ENCODE results near the gene SPRY2. TPM values are rescaled to one million over a fixed set of nuclear protein-coding genes. Genes with fewer than 3 reads are reported as not detected.

SPRY2 gene
- total and polyA plus RNA-seq, 4 experiments from 2014 or later, result 0.38 to 0.42 TPM; not detected in 2

DNA sequence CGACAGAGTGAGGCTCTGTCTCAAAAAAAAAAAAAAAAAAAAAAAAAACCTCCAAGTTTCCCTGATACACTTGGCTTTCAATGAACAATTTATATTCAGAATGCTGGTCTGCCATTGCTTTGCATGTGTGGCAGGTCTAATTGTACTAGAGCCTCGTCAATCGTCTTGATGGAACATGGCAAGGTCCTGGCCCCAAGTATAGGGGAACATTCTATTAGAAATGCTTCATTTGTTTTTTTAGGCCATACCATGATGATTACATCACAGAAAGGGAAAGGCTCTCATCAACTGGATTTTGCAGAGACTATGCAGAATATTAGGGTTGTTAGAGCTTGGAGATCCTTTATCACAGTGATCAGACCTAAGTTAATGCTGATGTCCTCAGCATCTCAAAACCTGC, 28.0 kb downstream of the SPRY2 start:
- intact Hi-C loops (cut with micrococcal nuclease), result no loop called here
- no peak overlapping the region for H3K27ac Mint-ChIP-seq
- H3K36me3 ChIP-seq (ENCODE audit: insufficient read depth, low read length), result no peaks in the 10 kb centered on the region
- H3K4me3 Mint-ChIP-seq, result no peak overlapping the region
- no peaks in the 10 kb centered on the region for H3K4me1 Mint-ChIP-seq
- H3K27me3 ChIP-seq (ENCODE audit: insufficient read depth, low read length), result no peaks in the 10 kb centered on the region
- H3K9me3 Mint-ChIP-seq, result peaks cover 0 to 2% (median 0%) of the 10 kb centered on the region in 8 donors
- no peak overlapping the region for H3K27ac ChIP-seq (ENCODE audit: low read depth, low read length)
- no peak overlapping the region for H3K4me3 ChIP-seq (ENCODE audit: low read length in 2 of 2)
- POLR2A ChIA-PET (ENCODE audit: partially characterized antibody), result no interaction called here
- H3K9me3 ChIP-seq (ENCODE audit: control insufficient read depth in 1 of 2, low read length in 2 of 2), result no peaks in the 10 kb centered on the region
- CTCF ChIA-PET (ENCODE audit: partially characterized antibody), result interaction anchor here (2.2 kb wide), 1 partner anchor 30 kb away, joined by 6 read pairs; no protein-coding TSS in a partner anchor
- DNase-seq, result no peak
- H3K4me1 ChIP-seq (ENCODE audit: insufficient read depth, low read length), result no peaks in the 10 kb centered on the region
- H3K36me3 Mint-ChIP-seq, result no peaks in the 10 kb centered on the region
- no peaks in the 10 kb centered on the region for H3K27me3 Mint-ChIP-seq

DNA sequence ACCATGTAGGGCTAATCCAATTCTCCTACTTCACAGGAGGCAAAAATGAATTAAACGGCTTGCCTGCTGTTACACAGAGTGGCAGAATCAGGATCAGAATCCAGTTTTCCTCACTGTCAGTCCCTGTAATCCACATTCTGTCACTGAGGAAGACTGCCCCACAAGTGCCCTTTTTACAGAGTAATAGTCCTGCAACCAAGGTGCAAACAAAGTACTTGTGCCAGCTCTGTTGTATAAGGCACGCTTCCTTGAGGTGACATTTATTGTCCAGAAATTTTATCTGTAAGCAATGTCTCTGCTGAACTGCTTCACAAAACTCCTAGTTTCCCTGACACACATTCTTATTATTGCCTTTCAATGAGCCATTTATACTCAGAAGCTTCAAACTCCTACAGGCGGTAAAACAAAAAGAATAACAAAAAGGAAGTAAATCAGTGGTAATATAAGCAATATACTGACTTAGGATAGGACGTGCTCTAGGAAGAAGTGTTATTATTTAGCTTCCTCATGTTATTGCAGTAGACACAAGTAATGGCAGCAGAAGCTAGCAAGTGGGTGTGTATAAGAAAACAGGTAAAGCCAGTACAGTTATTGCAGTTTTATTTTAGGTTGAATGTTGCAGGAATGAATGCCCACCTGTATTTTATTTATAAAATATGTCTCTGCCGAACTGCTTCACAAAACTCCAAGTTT, 28.8 kb downstream of the SPRY2 start:
- no peak overlapping the region for H3K4me3 ChIP-seq (ENCODE audit: low read length in 2 of 2)
- no peaks in the 10 kb centered on the region for H3K9me3 ChIP-seq (ENCODE audit: control insufficient read depth in 1 of 2, low read length in 2 of 2)
- H3K4me1 ChIP-seq (ENCODE audit: insufficient read depth, low read length), result no peaks in the 10 kb centered on the region
- H3K4me1 Mint-ChIP-seq, result no peaks in the 10 kb centered on the region
- no peak overlapping the region for H3K27ac ChIP-seq (ENCODE audit: low read depth, low read length)
- no peak for DNase-seq
- H3K4me3 Mint-ChIP-seq, result no peak overlapping the region
- no peaks in the 10 kb centered on the region for H3K27me3 Mint-ChIP-seq
- H3K36me3 ChIP-seq (ENCODE audit: insufficient read depth, low read length), result no peaks in the 10 kb centered on the region
- H3K27me3 ChIP-seq (ENCODE audit: insufficient read depth, low read length), result no peaks in the 10 kb centered on the region
- intact Hi-C loops (cut with micrococcal nuclease), result no loop called here
- CTCF ChIA-PET (ENCODE audit: partially characterized antibody), result interaction anchor here (2.2 kb wide), 1 partner anchor 31 kb away, joined by 6 read pairs; no protein-coding TSS in a partner anchor
- no peaks in the 10 kb centered on the region for H3K36me3 Mint-ChIP-seq
- H3K9me3 Mint-ChIP-seq, result peaks cover 0 to 3% (median 0%) of the 10 kb centered on the region in 8 donors
- no peak overlapping the region for H3K27ac Mint-ChIP-seq
- POLR2A ChIA-PET (ENCODE audit: partially characterized antibody), result no interaction called here

DNA sequence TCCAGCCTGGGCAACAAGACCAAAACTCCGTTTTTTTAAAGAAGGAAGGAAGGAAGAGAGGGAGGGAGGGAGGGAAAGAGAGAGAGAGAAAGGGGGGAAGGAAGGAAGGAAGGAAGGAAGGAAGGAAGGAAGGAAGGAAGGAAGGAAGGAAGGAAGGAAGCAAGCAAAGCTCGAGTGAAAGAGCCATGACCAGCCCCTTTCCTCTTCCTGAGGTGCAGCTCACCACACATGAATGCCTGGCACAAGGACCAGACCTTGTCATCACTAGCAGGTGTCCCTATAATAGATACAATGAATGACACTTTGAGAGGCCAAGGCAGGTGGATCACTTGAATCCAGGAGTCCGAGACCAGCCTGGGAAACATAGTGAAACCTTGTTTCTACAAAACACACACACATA, 31.0 kb downstream of the SPRY2 start:
- POLR2A ChIA-PET (ENCODE audit: partially characterized antibody), result no interaction called here
- intact Hi-C loops (cut with micrococcal nuclease), result no loop called here
- Histone ChIP-seq H3K27me3 (ENCODE audit: insufficient read depth, low read length) (no peaks in the 10 kb centered on the region), H3K4me3 (ENCODE audit: low read length in 2 of 2) (no peak overlapping the region), H3K4me1 (ENCODE audit: insufficient read depth, low read length) (no peaks in the 10 kb centered on the region), H3K9me3 (ENCODE audit: control insufficient read depth in 1 of 2, low read length in 2 of 2) (no peaks in the 10 kb centered on the region), H3K36me3 (ENCODE audit: insufficient read depth, low read length) (no peaks in the 10 kb centered on the region), H3K27ac (ENCODE audit: low read depth, low read length) (no peak overlapping the region)
- Mint-ChIP-seq H3K4me3 (no peak overlapping the region), H3K4me1 (no peaks in the 10 kb centered on the region), H3K27ac (no peak overlapping the region), H3K36me3 (no peaks in the 10 kb centered on the region), H3K27me3 (no peaks in the 10 kb centered on the region), H3K9me3 (peaks cover 0 to 3% (median 0%) of the 10 kb centered on the region in 8 donors)
- no peak for DNase-seq
- CTCF ChIA-PET (ENCODE audit: partially characterized antibody), result no interaction called here

DNA sequence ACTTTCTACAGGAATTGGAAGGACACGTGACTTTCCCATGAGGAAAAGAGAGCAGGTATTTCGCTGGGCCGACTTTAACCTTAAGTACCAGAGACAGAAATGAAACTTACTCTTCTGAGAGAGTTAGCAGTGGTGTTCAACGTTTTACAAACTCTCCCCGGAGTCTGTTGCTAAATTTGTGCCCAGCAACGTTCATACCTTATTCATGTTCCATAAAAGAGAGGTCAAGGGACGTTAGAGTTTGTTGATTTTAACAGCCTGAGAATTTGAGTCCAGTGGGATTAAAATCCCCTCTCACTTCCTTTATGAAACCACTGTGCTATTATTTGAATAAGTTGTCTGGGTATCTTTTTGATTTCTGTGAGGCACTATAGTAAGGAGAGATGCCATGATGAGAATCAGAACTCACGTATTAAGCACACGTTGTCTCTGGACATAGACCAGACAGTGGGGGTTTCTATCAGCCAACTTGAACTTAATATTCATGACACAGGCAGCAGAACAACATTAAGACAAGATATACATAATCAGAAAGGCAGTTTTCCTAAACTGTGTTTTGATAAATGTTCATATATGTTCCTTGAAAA, 33.4 kb downstream of the SPRY2 start:
- intact Hi-C loops (cut with micrococcal nuclease), result no loop called here
- H3K27me3 Mint-ChIP-seq, result peaks cover 0 to 1% of the 10 kb centered on the region in 2 donors
- no peaks in the 10 kb centered on the region for H3K4me1 ChIP-seq (ENCODE audit: insufficient read depth, low read length)
- H3K27ac ChIP-seq (ENCODE audit: low read depth, low read length), result no peak overlapping the region
- no peaks in the 10 kb centered on the region for H3K36me3 ChIP-seq (ENCODE audit: insufficient read depth, low read length)
- H3K4me3 Mint-ChIP-seq, result no peak overlapping the region
- no peaks in the 10 kb centered on the region for H3K36me3 Mint-ChIP-seq
- H3K4me1 Mint-ChIP-seq, result no peaks in the 10 kb centered on the region
- ChIA-PET POLR2A (ENCODE audit: partially characterized antibody) (no interaction called here), CTCF (ENCODE audit: partially characterized antibody) (no interaction called here)
- H3K9me3 ChIP-seq (ENCODE audit: control insufficient read depth in 1 of 2, low read length in 2 of 2), result no peaks in the 10 kb centered on the region
- H3K9me3 Mint-ChIP-seq, result peaks cover 0 to 3% (median 0%) of the 10 kb centered on the region in 8 donors
- H3K27ac Mint-ChIP-seq, result no peak overlapping the region
- H3K4me3 ChIP-seq (ENCODE audit: low read length in 2 of 2), result no peak overlapping the region
- no peaks in the 10 kb centered on the region for H3K27me3 ChIP-seq (ENCODE audit: insufficient read depth, low read length)
- no peak for DNase-seq

DNA sequence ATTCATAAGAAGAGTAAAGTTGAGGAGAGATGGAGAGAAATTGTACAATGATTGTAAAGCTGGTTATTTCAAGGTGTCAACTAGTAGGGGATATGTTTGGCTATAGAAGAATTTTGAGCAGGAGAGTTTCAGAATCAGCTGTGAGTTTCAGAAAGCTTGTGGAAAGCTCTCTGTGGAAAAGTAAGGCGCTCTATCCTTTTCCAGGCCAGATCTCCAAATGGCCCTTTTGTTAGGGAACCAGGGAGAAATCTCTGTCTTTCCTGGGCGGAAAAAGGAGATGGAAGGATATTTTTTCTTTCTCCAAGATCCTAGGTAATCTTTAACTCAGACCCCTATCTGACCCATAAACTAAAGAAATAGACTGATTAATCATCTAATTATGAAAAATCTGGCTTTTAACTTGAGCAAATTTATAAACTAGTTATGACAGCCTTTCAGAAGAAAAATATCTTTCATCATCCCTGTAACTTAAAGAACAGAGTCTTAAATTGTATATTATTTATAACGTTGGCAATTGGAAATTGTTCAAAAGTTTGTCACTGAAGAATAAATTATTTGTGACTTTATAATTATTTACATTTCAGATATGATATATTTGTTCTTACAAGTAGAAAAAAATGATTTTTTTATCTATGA, 34.5 kb downstream of the SPRY2 start:
- H3K4me1 ChIP-seq (ENCODE audit: insufficient read depth, low read length), result no peaks in the 10 kb centered on the region
- H3K27me3 ChIP-seq (ENCODE audit: insufficient read depth, low read length), result no peaks in the 10 kb centered on the region
- H3K36me3 ChIP-seq (ENCODE audit: insufficient read depth, low read length), result no peaks in the 10 kb centered on the region
- intact Hi-C loops (cut with micrococcal nuclease), result no loop called here
- H3K27ac ChIP-seq (ENCODE audit: low read depth, low read length), result no peak overlapping the region
- no peak for DNase-seq
- H3K9me3 ChIP-seq (ENCODE audit: control insufficient read depth in 1 of 2, low read length in 2 of 2), result no peaks in the 10 kb centered on the region
- CTCF ChIA-PET (ENCODE audit: partially characterized antibody), result no interaction called here
- Mint-ChIP-seq H3K36me3 (no peaks in the 10 kb centered on the region), H3K9me3 (peaks cover 0 to 3% (median 0%) of the 10 kb centered on the region in 8 donors), H3K27ac (no peak overlapping the region), H3K4me1 (no peaks in the 10 kb centered on the region), H3K4me3 (no peak overlapping the region), H3K27me3 (peaks cover 0 to 1% of the 10 kb centered on the region in 2 donors)
- no peak overlapping the region for H3K4me3 ChIP-seq (ENCODE audit: low read length in 2 of 2)
- POLR2A ChIA-PET (ENCODE audit: partially characterized antibody), result no interaction called here

DNA sequence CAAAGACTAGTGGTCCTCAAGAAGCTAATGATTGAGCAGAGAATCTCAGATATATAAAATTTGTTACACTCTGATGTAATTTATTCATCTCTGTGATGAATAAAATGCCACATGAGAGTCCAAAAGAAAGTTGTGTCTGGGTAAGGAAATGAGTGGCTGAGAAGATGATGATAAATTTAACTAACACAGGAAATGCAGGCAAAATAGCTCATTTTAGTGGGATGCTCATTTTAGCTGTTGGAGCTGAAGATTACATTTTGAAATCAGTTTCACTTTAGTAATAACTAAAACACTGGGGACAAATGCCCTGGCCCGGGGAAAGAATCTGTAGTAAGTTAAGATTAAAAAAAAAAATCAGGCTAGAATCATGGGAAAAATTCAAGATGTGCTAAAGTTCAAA, 35.2 kb downstream of the SPRY2 start:
- no peak for DNase-seq
- intact Hi-C loops (cut with micrococcal nuclease), result no loop called here
- H3K4me1 ChIP-seq (ENCODE audit: insufficient read depth, low read length), result no peaks in the 10 kb centered on the region
- Mint-ChIP-seq H3K36me3 (no peaks in the 10 kb centered on the region), H3K27ac (no peak overlapping the region), H3K4me3 (no peak overlapping the region), H3K27me3 (peaks cover 0 to 1% of the 10 kb centered on the region in 2 donors), H3K4me1 (no peaks in the 10 kb centered on the region), H3K9me3 (peaks cover 0 to 3% (median 0%) of the 10 kb centered on the region in 8 donors)
- ChIA-PET CTCF (ENCODE audit: partially characterized antibody) (no interaction called here), POLR2A (ENCODE audit: partially characterized antibody) (no interaction called here)
- H3K27ac ChIP-seq (ENCODE audit: low read depth, low read length), result no peak overlapping the region
- no peaks in the 10 kb centered on the region for H3K27me3 ChIP-seq (ENCODE audit: insufficient read depth, low read length)
- no peak overlapping the region for H3K4me3 ChIP-seq (ENCODE audit: low read length in 2 of 2)
- H3K36me3 ChIP-seq (ENCODE audit: insufficient read depth, low read length), result no peaks in the 10 kb centered on the region
- no peaks in the 10 kb centered on the region for H3K9me3 ChIP-seq (ENCODE audit: control insufficient read depth in 1 of 2, low read length in 2 of 2)

DNA sequence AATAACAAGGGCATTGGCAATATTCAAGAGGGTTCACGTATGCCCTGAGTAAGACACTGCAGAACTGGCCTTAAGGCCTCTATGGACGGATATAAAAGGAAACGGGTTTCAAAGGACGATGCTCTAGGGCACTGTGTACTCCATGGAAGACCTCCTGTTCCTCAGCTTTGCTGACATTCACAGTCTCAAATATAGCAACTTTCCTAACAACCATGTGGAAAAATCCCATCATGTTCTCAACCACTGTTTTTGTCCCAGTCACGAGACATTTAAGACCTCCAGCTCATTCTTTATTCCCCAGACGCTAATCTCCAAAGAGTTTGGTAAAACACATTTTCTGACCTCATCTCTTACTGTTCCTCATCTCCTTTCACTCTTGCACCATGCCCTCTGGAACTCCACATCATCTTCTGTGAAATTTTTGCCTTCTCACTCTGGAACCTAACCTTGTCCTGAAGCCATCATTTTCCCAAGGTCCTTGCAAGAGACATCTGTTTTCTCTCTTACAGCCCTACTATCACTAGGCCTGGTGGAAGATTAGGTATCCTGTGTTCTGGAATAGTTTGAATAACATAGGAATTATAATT, 37.6 kb downstream of the SPRY2 start:
- H3K4me3 Mint-ChIP-seq, result no peak overlapping the region
- ChIA-PET CTCF (ENCODE audit: partially characterized antibody) (interaction anchor here (0.7 kb wide), 1 partner anchor 59 kb away, joined by 3 read pairs; no protein-coding TSS in a partner anchor), POLR2A (ENCODE audit: partially characterized antibody) (no interaction called here)
- H3K4me3 ChIP-seq (ENCODE audit: low read length in 2 of 2), result no peak overlapping the region
- H3K27me3 ChIP-seq (ENCODE audit: insufficient read depth, low read length), result no peaks in the 10 kb centered on the region
- no peaks in the 10 kb centered on the region for H3K9me3 ChIP-seq (ENCODE audit: control insufficient read depth in 1 of 2, low read length in 2 of 2)
- H3K27me3 Mint-ChIP-seq, result peaks cover 0 to 1% of the 10 kb centered on the region in 2 donors
- H3K4me1 Mint-ChIP-seq, result no peaks in the 10 kb centered on the region
- no peak for DNase-seq
- H3K4me1 ChIP-seq (ENCODE audit: insufficient read depth, low read length), result no peaks in the 10 kb centered on the region
- H3K9me3 Mint-ChIP-seq, result peaks cover 0 to 3% (median 0%) of the 10 kb centered on the region in 8 donors
- H3K27ac ChIP-seq (ENCODE audit: low read depth, low read length), result no peak overlapping the region
- no peak overlapping the region for H3K27ac Mint-ChIP-seq
- intact Hi-C loops (cut with micrococcal nuclease), result no loop called here
- H3K36me3 Mint-ChIP-seq, result no peaks in the 10 kb centered on the region
- H3K36me3 ChIP-seq (ENCODE audit: insufficient read depth, low read length), result no peaks in the 10 kb centered on the region
